Glutamatergic neuron (in vitro differentiated cells): ENCODE results near the gene ARL10. TPM values are rescaled to one million over a fixed set of nuclear protein-coding genes. Genes with fewer than 3 reads are reported as not detected.
A peak's percentile ranks its signal among the peaks of the same experiment; 100 is the strongest.

ENCODE experiments used
- DNase-seq: peaks from one replicate; pipeline ENCODE4 v3.0.0; 2022
- H3K27ac Mint-ChIP-seq: one replicate; pipeline ENCODE4 v1.8.0; 2020; ENCODE audit warnings: mild to moderate bottlenecking, mixed read lengths, inconsistent platforms; ENCODE audit not compliant: unreplicated experiment
- H3K27me3 Mint-ChIP-seq: one replicate; pipeline ENCODE4 v1.8.0; 2020; ENCODE audit warnings: mild to moderate bottlenecking, moderate library complexity, mixed read lengths, inconsistent platforms; ENCODE audit not compliant: unreplicated experiment
- H3K36me3 Mint-ChIP-seq: one replicate; pipeline ENCODE4 v1.8.0; 2020; ENCODE audit warnings: mild to moderate bottlenecking, mixed read lengths, inconsistent platforms; ENCODE audit not compliant: unreplicated experiment
- H3K4me1 Mint-ChIP-seq: one replicate; pipeline ENCODE4 v1.8.0; 2020; ENCODE audit warnings: mild to moderate bottlenecking, low read depth, mixed read lengths, inconsistent platforms; ENCODE audit not compliant: unreplicated experiment
- H3K4me3 Mint-ChIP-seq: one replicate; pipeline ENCODE4 v1.8.0; 2020; ENCODE audit warnings: mild to moderate bottlenecking, mixed read lengths, inconsistent platforms; ENCODE audit not compliant: unreplicated experiment
- H3K9me3 Mint-ChIP-seq: one replicate; pipeline ENCODE4 v1.8.0; 2020; ENCODE audit warnings: mild to moderate bottlenecking, moderate library complexity, mixed read lengths, inconsistent platforms; ENCODE audit not compliant: unreplicated experiment
- CTCF ChIP-seq: fragments of 200-600 bp; sonication (generic); IDR thresholded peaks from one replicate; pipeline ENCODE4 v1.5.0; 2021; ENCODE audit not compliant: partially characterized antibody, unreplicated experiment
- total RNA-seq: library from RNA; stranded (reverse); fragmentation: NEBNext Ultra II Directional; extraction: Animal tissue kit (Norgen Biotek cat#: 25700); gene quantifications from one replicate; pipeline ENCODE4 v1.2.1, GENCODE V29; 2021; ENCODE audit not compliant: unreplicated experiment

ARL10 gene
- total RNA-seq, 1 donor from 2014 or later = 34.7 TPM

DNA sequence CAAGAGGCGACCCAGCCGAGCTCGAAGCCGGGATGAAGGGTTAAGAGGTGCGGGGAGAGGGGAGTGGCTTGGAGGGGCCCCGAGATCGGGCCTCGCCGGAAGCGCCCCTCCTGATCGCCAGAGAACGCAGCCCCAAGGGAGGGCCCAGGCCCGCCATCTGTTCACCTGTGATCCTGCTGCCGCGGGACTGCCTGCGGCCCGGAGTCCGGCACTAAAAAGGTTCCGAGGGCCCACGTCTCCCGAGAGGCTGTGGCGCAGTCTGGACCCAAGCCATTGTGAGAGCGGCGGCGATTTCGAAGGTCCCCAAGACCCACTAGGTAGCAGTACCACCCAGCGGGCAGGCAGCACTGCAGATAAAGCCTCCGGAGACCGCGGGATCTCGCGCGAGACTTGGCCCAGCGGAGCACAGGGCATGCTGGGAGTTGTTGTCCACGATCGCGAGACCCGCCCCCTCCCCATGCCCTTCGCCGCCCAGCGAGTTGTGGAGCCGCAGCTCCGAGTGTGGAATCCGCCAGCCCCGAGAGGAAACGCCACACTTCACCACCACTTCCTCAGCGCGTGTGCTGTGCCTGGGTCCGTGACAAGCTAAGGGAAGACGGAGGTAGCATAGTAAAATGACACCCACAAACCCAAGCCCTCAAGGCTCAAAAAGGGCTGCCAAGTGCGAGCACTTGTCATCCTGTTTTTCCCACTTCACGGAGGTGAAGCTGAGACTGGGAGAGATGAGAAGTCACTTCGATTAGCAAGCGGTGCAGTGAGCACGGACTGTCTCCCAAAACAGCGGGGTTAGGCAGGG lies 3.7 kb upstream of the ARL10 start, which contains the start of gene KIAA1191:
Gene KIAA1191, minus strand, starts transcription at position 328 of the 796 bp plus-strand sequence. CDS start 2,256 bp downstream, outside the sequence.
- H3K36me3 Mint-ChIP-seq = no peaks in the 10 kb centered on the region
- peaks cover 7% of the 10 kb centered on the region for H3K27me3 Mint-ChIP-seq
- H3K27ac Mint-ChIP-seq = peak within 1 kb of the TSS; percentile 100
- H3K4me3 Mint-ChIP-seq = peak within 1 kb of the TSS; percentile 94
- peaks cover 15% of the 10 kb centered on the region for H3K4me1 Mint-ChIP-seq
- no peak for TF ChIP-seq CTCF
- peaks cover 4% of the 10 kb centered on the region for H3K9me3 Mint-ChIP-seq
- DNase-seq = peak; percentile 96

- Mint-ChIP-seq H3K4me1 (peaks cover 16% of the 10 kb centered on the region), H3K9me3 (peaks cover 6% of the 10 kb centered on the region), H3K27me3 (peaks cover 8% of the 10 kb centered on the region), H3K27ac (peak overlapping the region; percentile 100), H3K4me3 (peak overlapping the region; percentile 94), H3K36me3 (no peaks in the 10 kb centered on the region)
- no peak for DNase-seq
- no peak for TF ChIP-seq CTCF
Observed at GRCh38 chr5:176362233-176362490, 3.1 kb upstream of the ARL10 start.

- Mint-ChIP-seq H3K27ac (peak overlapping the region; percentile 48), H3K36me3 (peaks cover 8% of the 10 kb centered on the region), H3K27me3 (peaks cover 13% of the 10 kb centered on the region), H3K4me3 (peak overlapping the region; percentile 71), H3K9me3 (peaks cover 9% of the 10 kb centered on the region), H3K4me1 (peaks cover 12% of the 10 kb centered on the region)
- DNase-seq = no peak
- TF ChIP-seq CTCF = no peak
Observed at GRCh38 chr5:176364765-176365350, 429 bp upstream of the ARL10 start.

- peak; percentile 41 for DNase-seq
- H3K4me3 Mint-ChIP-seq = peak overlapping the region; percentile 77
- peaks cover 10% of the 10 kb centered on the region for H3K9me3 Mint-ChIP-seq
- H3K36me3 Mint-ChIP-seq = peaks cover 8% of the 10 kb centered on the region
- H3K4me1 Mint-ChIP-seq = peaks cover 11% of the 10 kb centered on the region
- peak overlapping the region; percentile 72 for H3K27ac Mint-ChIP-seq
- H3K27me3 Mint-ChIP-seq = peaks cover 11% of the 10 kb centered on the region
- no peak for TF ChIP-seq CTCF
Observed at GRCh38 chr5:176366232-176366894, 1.1 kb downstream of the ARL10 start.
